22Rv1 (cell line): Measurements from ENCODE around the gene HECW1.

Experiments
- ZFX ChIP-seq: fragments of 450-650 bp; IDR thresholded peaks from 2 replicates; pipeline ENCODE4 v1.6.1; 2017; ENCODE audit warnings: antibody characterized with exemption, borderline replicate concordance
- TF ChIP-seq, protein P1 (sequence below): fragments of 450-650 bp; IDR thresholded peaks from 2 replicates; pipeline ENCODE4 v1.5.1; 2017; ENCODE audit warnings: mild to moderate bottlenecking

DNA sequence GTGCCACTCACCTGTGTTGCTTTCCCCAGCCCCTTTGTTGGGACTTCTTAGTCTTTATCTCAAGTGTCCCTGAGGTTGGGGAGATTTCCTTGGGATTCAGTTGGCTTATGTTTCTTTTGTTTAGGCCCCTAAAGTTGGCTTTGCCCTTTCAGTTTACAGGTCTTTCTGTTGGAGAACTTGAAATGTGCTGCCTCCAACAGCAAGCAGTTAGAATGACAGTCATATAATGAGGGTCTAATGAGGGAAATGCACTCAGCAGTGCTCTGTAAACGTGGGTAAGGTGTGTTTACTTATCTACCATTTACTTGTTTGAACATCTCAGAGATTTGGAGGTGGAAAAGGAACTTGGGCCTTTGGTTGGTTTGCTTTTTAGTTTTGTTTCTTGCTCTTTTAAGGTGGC, 279.1 kb downstream of the HECW1 start:
- TF ChIP-seq, protein P1, sequence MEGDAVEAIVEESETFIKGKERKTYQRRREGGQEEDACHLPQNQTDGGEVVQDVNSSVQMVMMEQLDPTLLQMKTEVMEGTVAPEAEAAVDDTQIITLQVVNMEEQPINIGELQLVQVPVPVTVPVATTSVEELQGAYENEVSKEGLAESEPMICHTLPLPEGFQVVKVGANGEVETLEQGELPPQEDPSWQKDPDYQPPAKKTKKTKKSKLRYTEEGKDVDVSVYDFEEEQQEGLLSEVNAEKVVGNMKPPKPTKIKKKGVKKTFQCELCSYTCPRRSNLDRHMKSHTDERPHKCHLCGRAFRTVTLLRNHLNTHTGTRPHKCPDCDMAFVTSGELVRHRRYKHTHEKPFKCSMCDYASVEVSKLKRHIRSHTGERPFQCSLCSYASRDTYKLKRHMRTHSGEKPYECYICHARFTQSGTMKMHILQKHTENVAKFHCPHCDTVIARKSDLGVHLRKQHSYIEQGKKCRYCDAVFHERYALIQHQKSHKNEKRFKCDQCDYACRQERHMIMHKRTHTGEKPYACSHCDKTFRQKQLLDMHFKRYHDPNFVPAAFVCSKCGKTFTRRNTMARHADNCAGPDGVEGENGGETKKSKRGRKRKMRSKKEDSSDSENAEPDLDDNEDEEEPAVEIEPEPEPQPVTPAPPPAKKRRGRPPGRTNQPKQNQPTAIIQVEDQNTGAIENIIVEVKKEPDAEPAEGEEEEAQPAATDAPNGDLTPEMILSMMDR: no peak
- TF ChIP-seq ZFX: no peak
